HEK293 (cell line): ENCODE data around the gene NUDT13.

Experiments
- CTCF ChIA-PET: fragments of 350-600 bp; formaldehyde crosslinking; extraction: SDS; loops from one replicate; lab custom pipeline; 2021; ENCODE audit warnings: antibody characterized with exemption; lab: Yijun Ruan, JAX
- POLR2A ChIA-PET: fragments of 300-600 bp; formaldehyde crosslinking; extraction: SDS; loops from one replicate; lab custom pipeline; 2020; ENCODE audit warnings: antibody characterized with exemption, inconsistent platforms; lab: Yijun Ruan, JAX
- H3K27ac ChIP-seq: fragments of 200-500 bp; sonication (Bioruptor generic); 2 replicates; pipeline ENCODE4 v1.5.1; 2014; ENCODE audit warnings: low read depth, low read length, control low read depth, inconsistent platforms; ENCODE audit errors: extremely low read depth
- H3K36me3 ChIP-seq, 2 experiments: fragments of 200-500 bp in 1 of 2; sonication (Bioruptor generic) in 1 of 2; 1 replicate in 1 of 2; 2 replicates in 1 of 2; pipeline ENCODE4 v1.5.1; 2014 to 2017; ENCODE audit warnings: inconsistent platforms in 2 of 2, low read length in 2 of 2; ENCODE audit not compliant: control insufficient read depth in 2 of 2, insufficient read depth in 1 of 2
- H3K4me1 ChIP-seq: fragments of 200-500 bp; sonication (Bioruptor generic); 2 replicates; pipeline ENCODE4 v1.5.1; 2014; ENCODE audit warnings: mild to moderate bottlenecking, low read length, inconsistent platforms; ENCODE audit not compliant: control insufficient read depth, insufficient read depth
- H3K4me3 ChIP-seq: 2 replicates; pipeline ENCODE4 v1.5.1; 2011; ENCODE audit warnings: low read depth, mild to moderate bottlenecking, control low read depth, low read length, moderate library complexity
- H3K9me3 ChIP-seq: fragments of 200-500 bp; sonication (Bioruptor generic); 2 replicates; pipeline ENCODE4 v1.5.1; 2014; ENCODE audit warnings: low read depth, low read length, inconsistent platforms; ENCODE audit not compliant: control insufficient read depth, insufficient read depth
- BCL11A ChIP-seq: fragments of 450-650 bp; formaldehyde crosslinking; IDR thresholded peaks from 2 replicates; pipeline ENCODE4 v1.5.1; 2016; ENCODE audit warnings: low read depth, missing biosample characterization, missing genetic modification characterization
- FEZF1 ChIP-seq: fragments of 450-650 bp; formaldehyde crosslinking; IDR thresholded peaks from 2 replicates; pipeline ENCODE4 v1.5.1; 2016; ENCODE audit warnings: missing biosample characterization, missing genetic modification characterization
- GLIS2 ChIP-seq: fragments of 450-650 bp; formaldehyde crosslinking; IDR thresholded peaks from 2 replicates; pipeline ENCODE4 v1.5.1; 2016; ENCODE audit warnings: missing biosample characterization, missing genetic modification characterization
- HOXC10 ChIP-seq: sonication (generic); formaldehyde crosslinking; IDR thresholded peaks from 2 replicates; pipeline ENCODE4 v1.8.1; 2023; ENCODE audit warnings: mild to moderate bottlenecking, missing genetic modification reagents
- HOXD13 ChIP-seq: sonication (generic); formaldehyde crosslinking; IDR thresholded peaks from 2 replicates; pipeline ENCODE4 v1.8.0; 2022; ENCODE audit warnings: missing genetic modification reagents, borderline replicate concordance
- KLF8 ChIP-seq: fragments of 450-650 bp; formaldehyde crosslinking; IDR thresholded peaks from 2 replicates; pipeline ENCODE4 v1.5.1; 2016; ENCODE audit warnings: missing biosample characterization, missing genetic modification characterization
- OSR2 ChIP-seq: fragments of 450-650 bp; formaldehyde crosslinking; IDR thresholded peaks from 2 replicates; pipeline ENCODE4 v1.5.1; 2016; ENCODE audit warnings: missing biosample characterization, missing genetic modification characterization
- SETDB1 ChIP-seq: IDR thresholded peaks from one replicate; pipeline ENCODE4 v1.6.1; 2017; ENCODE audit warnings: mild to moderate bottlenecking, low read length, moderate library complexity, mixed read lengths; ENCODE audit not compliant: insufficient read length
- SP3 ChIP-seq: fragments of 450-650 bp; formaldehyde crosslinking; IDR thresholded peaks from 2 replicates; pipeline ENCODE4 v1.5.1; 2016; ENCODE audit warnings: missing biosample characterization, missing genetic modification characterization
- ZNF112 ChIP-seq: fragments of 450-650 bp; formaldehyde crosslinking; IDR thresholded peaks from 2 replicates; pipeline ENCODE4 v1.5.0; 2017; ENCODE audit warnings: missing biosample characterization, missing genetic modification characterization
- ZNF19 ChIP-seq: fragments of 450-650 bp; formaldehyde crosslinking; IDR thresholded peaks from 2 replicates; pipeline ENCODE4; 2016; ENCODE audit warnings: missing biosample characterization, missing genetic modification characterization, low read depth
- ZNF211 ChIP-seq: fragments of 450-650 bp; formaldehyde crosslinking; IDR thresholded peaks from 2 replicates; pipeline ENCODE4 v1.5.1; 2016; ENCODE audit warnings: low read depth, missing biosample characterization, missing genetic modification characterization
- ZNF239 ChIP-seq: fragments of 450-650 bp; formaldehyde crosslinking; IDR thresholded peaks from 2 replicates; pipeline ENCODE4 v1.5.1; 2016; ENCODE audit warnings: missing biosample characterization, missing genetic modification characterization
- ZNF266 ChIP-seq: fragments of 450-650 bp; formaldehyde crosslinking; IDR thresholded peaks from 2 replicates; pipeline ENCODE4 v1.5.1; 2016; ENCODE audit warnings: missing biosample characterization, missing genetic modification characterization, low read depth
- ZNF274 ChIP-seq, 2 experiments: fragments of 200-500 bp in 1 of 2; fragments of 450-650 bp in 1 of 2; sonication (Bioruptor generic) in 1 of 2; formaldehyde crosslinking in 1 of 2; IDR thresholded peaks; 2 replicates each; pipeline versions ENCODE4 v1.5.1 to v1.6.1; 2014 to 2016; ENCODE audit warnings: borderline replicate concordance in 1 of 2, inconsistent platforms in 1 of 2, low read length in 1 of 2, missing biosample characterization in 1 of 2, missing genetic modification characterization in 1 of 2
- ZNF302 ChIP-seq: fragments of 450-650 bp; formaldehyde crosslinking; IDR thresholded peaks from 2 replicates; pipeline ENCODE4 v1.5.1; 2016; ENCODE audit warnings: missing biosample characterization, missing genetic modification characterization, low read depth
- ZNF354C ChIP-seq: fragments of 450-650 bp; formaldehyde crosslinking; IDR thresholded peaks from 2 replicates; pipeline ENCODE4 v1.5.1; 2016; ENCODE audit warnings: missing biosample characterization, missing genetic modification characterization, low read depth, borderline replicate concordance
- ZNF510 ChIP-seq: fragments of 450-650 bp; formaldehyde crosslinking; IDR thresholded peaks from 2 replicates; pipeline ENCODE4 v1.5.1; 2018; ENCODE audit warnings: mild to moderate bottlenecking, missing genetic modification characterization, missing biosample characterization; ENCODE audit not compliant: insufficient replicate concordance
- ZNF610 ChIP-seq: fragments of 450-650 bp; formaldehyde crosslinking; IDR thresholded peaks from 2 replicates; pipeline ENCODE4 v1.5.1; 2016; ENCODE audit warnings: missing biosample characterization, missing genetic modification characterization, borderline replicate concordance
- ZNF654 ChIP-seq: fragments of 450-650 bp; formaldehyde crosslinking; IDR thresholded peaks from 2 replicates; pipeline ENCODE4 v1.5.1; 2016; ENCODE audit warnings: low read depth, missing biosample characterization, missing genetic modification characterization
- ZNF837 ChIP-seq: fragments of 450-650 bp; formaldehyde crosslinking; IDR thresholded peaks from 2 replicates; pipeline ENCODE4 v1.5.1; 2016; ENCODE audit warnings: missing biosample characterization, missing genetic modification characterization
- TF ChIP-seq, protein P1 (sequence below): fragments of 450-650 bp; formaldehyde crosslinking; IDR thresholded peaks from 2 replicates; pipeline ENCODE4 v1.5.1; 2016; ENCODE audit warnings: missing biosample characterization, missing genetic modification characterization
- TF ChIP-seq, protein P2 (sequence below): fragments of 450-650 bp; formaldehyde crosslinking; IDR thresholded peaks from 2 replicates; pipeline ENCODE4 v1.5.0; 2017; ENCODE audit warnings: missing biosample characterization, missing genetic modification characterization, borderline replicate concordance
- TF ChIP-seq, protein P3 (sequence below): fragments of 450-650 bp; formaldehyde crosslinking; IDR thresholded peaks from 2 replicates; pipeline ENCODE4 v1.5.1; 2017; ENCODE audit warnings: missing biosample characterization, missing genetic modification characterization
- TF ChIP-seq, protein P4 (sequence below): fragments of 450-650 bp; formaldehyde crosslinking; IDR thresholded peaks from 2 replicates; pipeline ENCODE4 v1.5.1; 2016; ENCODE audit warnings: missing biosample characterization, missing genetic modification characterization

Gene NUDT13

GRCh38 chr10:73167458-73167782 lies 57.2 kb downstream of the NUDT13 start:
- ChIA-PET POLR2A (interaction anchor here (1.0 to 1.8 kb wide), 2 partner anchors 70 to 72 kb away, joined by 3 to 6 read pairs; partner anchors contain the start of gene P4HA1), CTCF (interaction anchor here (1.2 kb wide), 1 partner anchor 8 kb away, joined by 3 read pairs; no protein-coding TSS in a partner anchor)
- TF ChIP-seq HOXC10 (CRISPR knock-in tag), result no peak
- 0 out of 2 replicates have a peak, but pooled peaks have one; percentile 1 for TF ChIP-seq ZNF654 (tag by site-specific recombination)
- no peaks in the 10 kb centered on the region for H3K9me3 ChIP-seq
- no peaks in the 10 kb centered on the region for H3K4me1 ChIP-seq
- H3K36me3 ChIP-seq, result peaks cover 10 to 20% of the 10 kb centered on the region in 2 experiments
- peak overlapping the region; percentile 60 for H3K4me3 ChIP-seq
- H3K27ac ChIP-seq, result peak overlapping the region; percentile 56

DNA sequence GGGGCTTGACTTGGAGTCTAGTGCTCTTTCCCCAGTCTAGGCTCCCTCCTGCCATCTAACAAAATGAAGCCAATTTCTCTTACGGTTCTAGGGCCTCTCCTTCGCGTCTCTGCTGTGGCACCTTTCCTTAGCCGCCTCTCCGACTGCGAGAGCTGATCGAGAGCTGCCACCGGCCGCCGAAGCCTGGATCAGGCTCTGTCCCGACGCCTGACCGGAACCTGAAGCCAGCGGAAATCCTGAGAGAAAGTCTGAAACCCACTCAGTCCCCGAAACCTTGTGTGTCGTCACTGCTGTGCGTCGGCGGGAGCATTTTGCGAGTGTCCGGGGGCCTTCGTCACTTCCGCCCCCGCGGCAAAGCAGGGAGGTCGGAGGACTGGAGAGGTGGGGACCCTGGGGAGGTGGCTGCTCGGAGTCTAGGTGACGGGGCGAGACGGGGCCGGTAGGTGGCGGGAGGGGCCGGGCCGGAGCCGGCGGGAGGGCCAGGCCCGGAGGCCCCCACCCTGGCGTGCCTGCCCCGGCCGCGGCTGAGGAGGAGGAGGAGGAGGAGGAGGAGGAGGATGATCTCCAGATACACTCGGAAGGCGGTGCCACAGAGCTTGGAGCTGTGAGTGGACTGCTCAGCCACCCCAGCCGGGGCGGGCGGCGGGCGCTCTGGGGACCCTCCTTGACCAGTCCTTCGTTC lies 57.7 kb downstream of the NUDT13 start, which contains the start of the genes ECD and FAM149B1:
TSS of gene ECD (minus strand) at position 226 of the 682 bp plus-strand sequence. CDS start 4,071 bp downstream, outside the sequence.
TSS of gene FAM149B1 (plus strand) at position 337 of the 682 bp plus-strand sequence. CDS start at position 558, 221 bp downstream.
- no peaks in the 10 kb centered on the region for H3K9me3 ChIP-seq
- ChIA-PET CTCF (interaction anchor here (0.9 to 2.9 kb wide), 3 partner anchors 9 to 49 kb away, joined by 3 to 17 read pairs (median 4); no protein-coding TSS in a partner anchor), POLR2A (interaction anchor here (0.7 to 3.3 kb wide), 9 partner anchors 16 to 813 kb away, joined by 3 to 21 read pairs (median 3); partner anchors contain the start of genes DNAJB12, DNAJC9 and P4HA1)
- peak within 1 kb of the TSS; percentile 60 for H3K4me3 ChIP-seq
- H3K27ac ChIP-seq, result peak within 1 kb of the TSS; percentile 56
- H3K36me3 ChIP-seq, result peaks cover 9 to 15% of the 10 kb centered on the region in 2 experiments
- H3K4me1 ChIP-seq, result no peaks in the 10 kb centered on the region
- no peak for TF ChIP-seq SETDB1
- TF ChIP-seq ZNF510 (tag by site-specific recombination), result no peak
- peak; percentile 97 for TF ChIP-seq GLIS2 (tag by site-specific recombination)
- no peak for TF ChIP-seq ZNF610 (tag by site-specific recombination)
- TF ChIP-seq, protein P1, sequence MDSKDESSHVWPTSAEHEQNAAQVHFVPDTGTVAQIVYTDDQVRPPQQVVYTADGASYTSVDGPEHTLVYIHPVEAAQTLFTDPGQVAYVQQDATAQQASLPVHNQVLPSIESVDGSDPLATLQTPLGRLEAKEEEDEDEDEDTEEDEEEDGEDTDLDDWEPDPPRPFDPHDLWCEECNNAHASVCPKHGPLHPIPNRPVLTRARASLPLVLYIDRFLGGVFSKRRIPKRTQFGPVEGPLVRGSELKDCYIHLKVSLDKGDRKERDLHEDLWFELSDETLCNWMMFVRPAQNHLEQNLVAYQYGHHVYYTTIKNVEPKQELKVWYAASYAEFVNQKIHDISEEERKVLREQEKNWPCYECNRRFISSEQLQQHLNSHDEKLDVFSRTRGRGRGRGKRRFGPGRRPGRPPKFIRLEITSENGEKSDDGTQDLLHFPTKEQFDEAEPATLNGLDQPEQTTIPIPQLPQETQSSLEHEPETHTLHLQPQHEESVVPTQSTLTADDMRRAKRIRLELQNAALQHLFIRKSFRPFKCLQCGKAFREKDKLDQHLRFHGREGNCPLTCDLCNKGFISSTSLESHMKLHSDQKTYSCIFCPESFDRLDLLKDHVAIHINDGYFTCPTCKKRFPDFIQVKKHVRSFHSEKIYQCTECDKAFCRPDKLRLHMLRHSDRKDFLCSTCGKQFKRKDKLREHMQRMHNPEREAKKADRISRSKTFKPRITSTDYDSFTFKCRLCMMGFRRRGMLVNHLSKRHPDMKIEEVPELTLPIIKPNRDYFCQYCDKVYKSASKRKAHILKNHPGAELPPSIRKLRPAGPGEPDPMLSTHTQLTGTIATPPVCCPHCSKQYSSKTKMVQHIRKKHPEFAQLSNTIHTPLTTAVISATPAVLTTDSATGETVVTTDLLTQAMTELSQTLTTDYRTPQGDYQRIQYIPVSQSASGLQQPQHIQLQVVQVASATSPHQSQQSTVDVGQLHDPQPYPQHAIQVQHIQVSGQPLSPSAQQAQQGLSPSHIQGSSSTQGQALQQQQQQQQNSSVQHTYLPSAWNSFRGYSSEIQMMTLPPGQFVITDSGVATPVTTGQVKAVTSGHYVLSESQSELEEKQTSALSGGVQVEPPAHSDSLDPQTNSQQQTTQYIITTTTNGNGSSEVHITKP (tag by site-specific recombination), result peak; percentile 36; the same call in 1 of the 2 replicates
- peak; percentile 69 for TF ChIP-seq SP3 (tag by site-specific recombination)
- TF ChIP-seq FEZF1 (tag by site-specific recombination), result no peak
- no peak for TF ChIP-seq ZNF266
- TF ChIP-seq ZNF211 (tag by site-specific recombination), result no peak
- TF ChIP-seq KLF8 (tag by site-specific recombination), result peak; percentile 65; the same call in 1 of the 2 replicates
- TF ChIP-seq HOXD13 (CRISPR knock-in tag), result no peak
- no peak for TF ChIP-seq ZNF112 (tag by site-specific recombination)
- TF ChIP-seq, protein P2, sequence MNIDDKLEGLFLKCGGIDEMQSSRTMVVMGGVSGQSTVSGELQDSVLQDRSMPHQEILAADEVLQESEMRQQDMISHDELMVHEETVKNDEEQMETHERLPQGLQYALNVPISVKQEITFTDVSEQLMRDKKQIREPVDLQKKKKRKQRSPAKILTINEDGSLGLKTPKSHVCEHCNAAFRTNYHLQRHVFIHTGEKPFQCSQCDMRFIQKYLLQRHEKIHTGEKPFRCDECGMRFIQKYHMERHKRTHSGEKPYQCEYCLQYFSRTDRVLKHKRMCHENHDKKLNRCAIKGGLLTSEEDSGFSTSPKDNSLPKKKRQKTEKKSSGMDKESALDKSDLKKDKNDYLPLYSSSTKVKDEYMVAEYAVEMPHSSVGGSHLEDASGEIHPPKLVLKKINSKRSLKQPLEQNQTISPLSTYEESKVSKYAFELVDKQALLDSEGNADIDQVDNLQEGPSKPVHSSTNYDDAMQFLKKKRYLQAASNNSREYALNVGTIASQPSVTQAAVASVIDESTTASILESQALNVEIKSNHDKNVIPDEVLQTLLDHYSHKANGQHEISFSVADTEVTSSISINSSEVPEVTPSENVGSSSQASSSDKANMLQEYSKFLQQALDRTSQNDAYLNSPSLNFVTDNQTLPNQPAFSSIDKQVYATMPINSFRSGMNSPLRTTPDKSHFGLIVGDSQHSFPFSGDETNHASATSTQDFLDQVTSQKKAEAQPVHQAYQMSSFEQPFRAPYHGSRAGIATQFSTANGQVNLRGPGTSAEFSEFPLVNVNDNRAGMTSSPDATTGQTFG (tag by site-specific recombination), result no peak
- no peak for TF ChIP-seq ZNF239
- TF ChIP-seq OSR2 (tag by site-specific recombination), result no peak
- TF ChIP-seq, protein P3, sequence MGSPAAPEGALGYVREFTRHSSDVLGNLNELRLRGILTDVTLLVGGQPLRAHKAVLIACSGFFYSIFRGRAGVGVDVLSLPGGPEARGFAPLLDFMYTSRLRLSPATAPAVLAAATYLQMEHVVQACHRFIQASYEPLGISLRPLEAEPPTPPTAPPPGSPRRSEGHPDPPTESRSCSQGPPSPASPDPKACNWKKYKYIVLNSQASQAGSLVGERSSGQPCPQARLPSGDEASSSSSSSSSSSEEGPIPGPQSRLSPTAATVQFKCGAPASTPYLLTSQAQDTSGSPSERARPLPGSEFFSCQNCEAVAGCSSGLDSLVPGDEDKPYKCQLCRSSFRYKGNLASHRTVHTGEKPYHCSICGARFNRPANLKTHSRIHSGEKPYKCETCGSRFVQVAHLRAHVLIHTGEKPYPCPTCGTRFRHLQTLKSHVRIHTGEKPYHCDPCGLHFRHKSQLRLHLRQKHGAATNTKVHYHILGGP (tag by site-specific recombination), result no peak
- no peak for TF ChIP-seq ZNF19 (tag by site-specific recombination)
- no peak for TF ChIP-seq ZNF354C (tag by site-specific recombination)
- TF ChIP-seq, protein P4, sequence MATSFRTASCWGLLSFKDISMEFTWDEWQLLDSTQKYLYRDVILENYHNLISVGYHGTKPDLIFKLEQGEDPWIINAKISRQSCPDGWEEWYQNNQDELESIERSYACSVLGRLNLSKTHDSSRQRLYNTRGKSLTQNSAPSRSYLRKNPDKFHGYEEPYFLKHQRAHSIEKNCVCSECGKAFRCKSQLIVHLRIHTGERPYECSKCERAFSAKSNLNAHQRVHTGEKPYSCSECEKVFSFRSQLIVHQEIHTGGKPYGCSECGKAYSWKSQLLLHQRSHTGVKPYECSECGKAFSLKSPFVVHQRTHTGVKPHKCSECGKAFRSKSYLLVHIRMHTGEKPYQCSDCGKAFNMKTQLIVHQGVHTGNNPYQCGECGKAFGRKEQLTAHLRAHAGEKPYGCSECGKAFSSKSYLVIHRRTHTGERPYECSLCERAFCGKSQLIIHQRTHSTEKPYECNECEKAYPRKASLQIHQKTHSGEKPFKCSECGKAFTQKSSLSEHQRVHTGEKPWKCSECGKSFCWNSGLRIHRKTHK (tag by site-specific recombination), result no peak
- TF ChIP-seq BCL11A (tag by site-specific recombination), result no peak
- TF ChIP-seq ZNF837 (tag by site-specific recombination), result no peak
- no peak for TF ChIP-seq ZNF302
- no peak for TF ChIP-seq ZNF274 (IDR thresholded peaks at IDR 0.05; ENCODE audit: low read length)
- no peak for TF ChIP-seq ZNF274 (tag by site-specific recombination; IDR thresholded peaks at IDR 0.05; ENCODE audit: borderline replicate concordance)
